SK-N-SH (cell line): Measurements from ENCODE around the gene AKR1E2.

ENCODE experiments used
- CTCF ChIP-seq: fragments of 200-600 bp; sonication (generic); IDR thresholded peaks from 2 replicates; pipeline ENCODE4 v1.6.1; 2017; ENCODE audit warnings: antibody characterized with exemption, mild to moderate bottlenecking, moderate library complexity
- EP300 ChIP-seq, 2 experiments: IDR thresholded peaks; 2 replicates each; pipeline versions ENCODE4 v1.4.0 to v1.6.1; 2012; ENCODE audit warnings: borderline replicate concordance in 1 of 2, low read depth in 1 of 2, low read length in 1 of 2
- MAX ChIP-seq: IDR thresholded peaks from 2 replicates; pipeline ENCODE4 v1.4.0; 2012; ENCODE audit warnings: low read depth
- MEF2A ChIP-seq: IDR thresholded peaks from 2 replicates; pipeline ENCODE4 v1.4.0; 2012; ENCODE audit warnings: low read depth, borderline replicate concordance
- MXI1 ChIP-seq: IDR thresholded peaks from 2 replicates; pipeline ENCODE4 v1.6.1; 2012; ENCODE audit warnings: mild to moderate bottlenecking, low read depth, low read length, improper control_type of control experiment
- PBX3 ChIP-seq: IDR thresholded peaks from 2 replicates; pipeline ENCODE4; 2012
- RAD21 ChIP-seq: IDR thresholded peaks from 2 replicates; pipeline ENCODE4 v1.6.1; 2012; ENCODE audit warnings: mild to moderate bottlenecking, low read length
- RCOR1 ChIP-seq: fragments of 150-350 bp; IDR thresholded peaks from 2 replicates; pipeline ENCODE4 v1.6.1; 2017; ENCODE audit warnings: antibody characterized with exemption, low read length
- REST ChIP-seq: IDR thresholded peaks from 2 replicates; pipeline ENCODE4 v1.6.1; 2012; ENCODE audit warnings: mild to moderate bottlenecking, low read depth, low read length, moderate library complexity
- RFX5 ChIP-seq: IDR thresholded peaks from 2 replicates; pipeline ENCODE4 v1.6.1; 2012; ENCODE audit warnings: mild to moderate bottlenecking, improper control_type of control experiment, low read length
- TCF12 ChIP-seq: IDR thresholded peaks from 2 replicates; pipeline ENCODE4 v1.4.0; 2012
- USF2 ChIP-seq: fragments of 150-350 bp; IDR thresholded peaks from 2 replicates; pipeline ENCODE4 v1.6.1; 2017; ENCODE audit warnings: antibody characterized with exemption, low read length, low read depth, borderline replicate concordance
- YY1 ChIP-seq: IDR thresholded peaks from 2 replicates; pipeline ENCODE4 v1.4.0; 2012; ENCODE audit warnings: low read depth, mild to moderate bottlenecking
- ZBTB33 ChIP-seq: IDR thresholded peaks from 2 replicates; pipeline ENCODE4 v1.4.0; 2012; ENCODE audit warnings: low read depth, borderline replicate concordance

- TF ChIP-seq CTCF (no peak), RCOR1 (no peak), EP300 (IDR thresholded peaks at IDR 0.05; ENCODE audit: borderline replicate concordance in 1 of 2, low read depth in 1 of 2, low read length in 1 of 2) (no peak), MAX (no peak), PBX3 (no peak), RAD21 (no peak), YY1 (no peak), MXI1 (no peak), REST (no peak), TCF12 (no peak), USF2 (no peak), RFX5 (no peak), MEF2A (no peak), ZBTB33 (no peak)
Observed at GRCh38 chr10:4882704-4883078, 56.7 kb downstream of the AKR1E2 start.
